CD14-positive monocyte (primary cell): ENCODE results near the gene COL17A1. TPM values are rescaled to one million over a fixed set of nuclear protein-coding genes. Genes with fewer than 3 reads are reported as not detected.

ENCODE experiments used
- DNase-seq, 3 donors: peaks; one replicate each; pipeline ENCODE4 v3.0.0-alpha.2; 2011 to 2022
- H2AFZ ChIP-seq: 2 replicates; pipeline ENCODE4 v1.6.0; 2012; ENCODE audit warnings: mild to moderate bottlenecking, low read depth, low read length, inconsistent platforms; ENCODE audit not compliant: insufficient read depth, poor library complexity, severe bottlenecking
- H3K27ac ChIP-seq, 2 donors: 1 replicate in 1 of 2; 2 replicates in 1 of 2; pipeline ENCODE4 v1.5.1; 2012 to 2013; ENCODE audit warnings: low read length in 2 of 2, control low read depth in 1 of 2, inconsistent platforms in 1 of 2, low read depth in 1 of 2, mild to moderate bottlenecking in 1 of 2
- H3K27me3 ChIP-seq, 2 donors: one replicate each; pipeline versions ENCODE4 v1.6.0 to v1.6.1; 2011 to 2013; ENCODE audit warnings: low read length in 2 of 2; ENCODE audit not compliant: control insufficient read depth in 2 of 2, insufficient read depth in 2 of 2
- H3K36me3 ChIP-seq, 2 donors: replicated peaks in 1 of 2; 1 replicate in 1 of 2; 2 replicates in 1 of 2; pipeline versions ENCODE4 v1.5.1 to v1.6.1; 2012 to 2013; ENCODE audit warnings: low read length in 2 of 2, control low read depth in 1 of 2, inconsistent platforms in 1 of 2, mild to moderate bottlenecking in 1 of 2; ENCODE audit not compliant: insufficient read depth in 2 of 2, control insufficient read depth in 1 of 2
- H3K4me1 ChIP-seq, 2 donors: 1 replicate in 1 of 2; 2 replicates in 1 of 2; pipeline versions ENCODE4 v1.5.1 to v1.6.1; 2012 to 2013; ENCODE audit warnings: low read length in 2 of 2, control low read depth in 1 of 2, inconsistent platforms in 1 of 2, mild to moderate bottlenecking in 1 of 2, moderate library complexity in 1 of 2; ENCODE audit not compliant: insufficient read depth in 2 of 2, control insufficient read depth in 1 of 2
- H3K4me2 ChIP-seq: replicated peaks from 2 replicates; pipeline ENCODE3; 2012; ENCODE audit warnings: low read length, moderate library complexity, mild to moderate bottlenecking; ENCODE audit not compliant: poor library complexity, severe bottlenecking; ENCODE audit errors: extremely low read depth
- H3K4me3 ChIP-seq, 3 experiments: fragments of 200-600 bp in 1 of 3; sonication (generic) in 1 of 3; replicated peaks in 1 of 3; 1 replicate in 2 of 3; 2 replicates in 1 of 3; pipeline ENCODE4 v1.5.1; 2011 to 2013; ENCODE audit warnings: low read length in 3 of 3, mild to moderate bottlenecking in 3 of 3, control low read depth in 2 of 3, low read depth in 2 of 3, inconsistent platforms in 1 of 3, moderate library complexity in 1 of 3
- H3K79me2 ChIP-seq: 2 replicates; pipeline ENCODE4 v1.6.0; 2012; ENCODE audit warnings: mild to moderate bottlenecking, control low read depth, inconsistent platforms, low read length, moderate library complexity; ENCODE audit not compliant: insufficient read depth
- H3K9ac ChIP-seq: 2 replicates; pipeline ENCODE4 v1.6.0; 2017; ENCODE audit warnings: low read length, mild to moderate bottlenecking; ENCODE audit not compliant: insufficient read depth, poor library complexity, severe bottlenecking
- H3K9me3 ChIP-seq, 2 donors: replicated peaks in 1 of 2; 1 replicate in 1 of 2; 2 replicates in 1 of 2; pipeline versions ENCODE4 v1.5.1 to v1.6.1; 2012 to 2013; ENCODE audit warnings: low read length in 2 of 2, control low read depth in 1 of 2; ENCODE audit not compliant: control insufficient read depth in 1 of 2, insufficient read depth in 1 of 2
- H4K20me1 ChIP-seq: 2 replicates; pipeline ENCODE4 v1.6.0; 2012; ENCODE audit warnings: mild to moderate bottlenecking, low read length, control low read depth, moderate library complexity; ENCODE audit not compliant: insufficient read depth
- H3K27ac Mint-ChIP-seq, 7 donors: one replicate each; pipeline ENCODE4 v1.8.0; 2020; ENCODE audit warnings: mild to moderate bottlenecking in 7 of 7, mixed read lengths in 7 of 7, moderate library complexity in 6 of 7, inconsistent platforms in 2 of 7
- H3K27me3 Mint-ChIP-seq, 3 donors: one replicate each; pipeline ENCODE4 v1.8.0; 2021 to 2022; ENCODE audit warnings: low read depth in 3 of 3, mild to moderate bottlenecking in 3 of 3, mixed read lengths in 3 of 3, moderate library complexity in 3 of 3, inconsistent platforms in 1 of 3
- H3K36me3 Mint-ChIP-seq, 2 donors: one replicate each; pipeline ENCODE4 v1.8.0; 2020; ENCODE audit warnings: mixed read lengths in 2 of 2, inconsistent platforms in 1 of 2, mild to moderate bottlenecking in 1 of 2
- H3K4me1 Mint-ChIP-seq: one replicate; pipeline ENCODE4 v1.8.0; 2020; ENCODE audit warnings: mild to moderate bottlenecking, mixed read lengths
- H3K4me3 Mint-ChIP-seq, 2 donors: one replicate each; pipeline ENCODE4 v1.8.0; 2020; ENCODE audit warnings: mild to moderate bottlenecking in 2 of 2, mixed read lengths in 2 of 2, moderate library complexity in 1 of 2
- H3K9me3 Mint-ChIP-seq, 7 donors: one replicate each; pipeline ENCODE4 v1.8.0; 2020 to 2022; ENCODE audit warnings: mixed read lengths in 7 of 7, mild to moderate bottlenecking in 6 of 7, moderate library complexity in 6 of 7, inconsistent platforms in 2 of 7
- WGBS: methylation state at CpG from one replicate; pipeline ENCODE4 v1.1.5; 2013; ENCODE audit warnings: missing lambda C conversion rate; ENCODE audit not compliant: insufficient coverage; 5-methylcytosine and 5-hydroxymethylcytosine counted together
- intact Hi-C, 2 donors: fragments of 100-400 bp; cut with micrococcal nuclease; formaldehyde crosslinking; loops; one replicate each; pipeline versions ENCODE4 v1.15.0 to v1.15.1; 2023
- polyA plus RNA-seq, 3 donors: library from polyadenylated mRNA; depleted of rRNA in 1 of 3; unstranded in 2 of 3; stranded (reverse) in 1 of 3; fragments of 300-500 nt in 2 of 3; fragments of >200 nt in 1 of 3; fragmentation: Illumina TruSeq in 2 of 3; gene quantifications; 1 replicate in 2 of 3; 2 replicates in 1 of 3; pipeline ENCODE4 v1.2.3, GENCODE V29; 2012 to 2021
- TF ChIP-seq, protein P1 (sequence below): fragments of 200-600 bp; IDR thresholded peaks from one replicate; pipeline ENCODE4 v1.8.0; 2022; ENCODE audit warnings: antibody characterized with exemption, mild to moderate bottlenecking

Gene COL17A1
- polyA plus RNA-seq, 3 donors, result not detected

DNA sequence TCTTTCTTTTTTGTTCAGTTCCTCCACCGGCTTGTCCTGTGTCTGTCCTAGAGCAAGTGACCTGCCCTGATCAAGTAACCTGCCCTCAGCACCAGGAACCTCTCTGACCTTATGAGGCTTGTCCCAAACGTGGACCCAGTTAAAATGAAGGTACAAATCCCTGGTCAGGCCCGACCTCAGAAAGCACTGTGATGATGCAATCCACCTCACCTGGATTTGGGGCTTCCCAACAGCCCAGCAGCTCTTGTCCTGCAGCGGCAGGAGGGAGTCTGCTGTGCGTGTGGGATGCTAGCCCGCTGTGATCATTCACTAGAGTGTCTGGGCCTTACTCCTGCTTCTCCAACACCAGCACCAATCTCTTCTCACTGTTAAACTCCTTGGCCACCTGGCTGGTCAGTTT lies 11.2 kb downstream of the COL17A1 start:
- no peaks in the 10 kb centered on the region for H3K79me2 ChIP-seq

DNA sequence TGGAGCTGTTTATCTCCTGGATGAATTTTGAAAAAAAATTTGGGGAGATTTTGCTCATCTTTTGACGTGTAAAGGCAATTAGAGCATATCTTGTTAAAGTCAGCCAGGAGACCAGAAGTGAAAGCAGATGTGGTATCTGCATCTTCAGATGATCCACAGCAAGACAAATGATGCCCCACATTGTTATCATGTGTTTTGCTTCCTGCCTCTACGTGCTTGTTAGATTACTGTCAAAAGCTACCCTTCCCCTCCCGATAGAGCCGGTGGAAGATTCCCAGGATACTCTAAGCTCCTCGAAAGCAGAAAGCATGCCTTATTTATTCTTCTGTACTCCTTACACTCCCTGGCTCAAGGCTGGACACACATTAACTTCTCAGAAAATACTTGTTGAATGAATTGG lies 12.9 kb downstream of the COL17A1 start:
- Histone ChIP-seq H3K9me3 (no peaks in the 10 kb centered on the region), H3K27me3 (no peaks in the 10 kb centered on the region), H3K4me2 (no peak overlapping the region), H3K4me3 (no peak overlapping the region), H2AFZ (no peak overlapping the region), H3K4me1 (no peaks in the 10 kb centered on the region), H3K79me2 (no peaks in the 10 kb centered on the region), H4K20me1 (no peaks in the 10 kb centered on the region), H3K9ac (no peak overlapping the region), H3K36me3 (no peaks in the 10 kb centered on the region), H3K27ac (no peak overlapping the region)
- H3K9me3 Mint-ChIP-seq, result no peaks in the 10 kb centered on the region
- intact Hi-C loops, result loop anchor here in 1 of 2 donors (10.0 kb wide), 1 partner anchor 62 kb away; no protein-coding TSS in a partner anchor
- H3K27me3 Mint-ChIP-seq, result peaks cover 0 to 2% (median 0%) of the 10 kb centered on the region in 3 donors
- no peak overlapping the region for H3K27ac Mint-ChIP-seq
- TF ChIP-seq, protein P1, sequence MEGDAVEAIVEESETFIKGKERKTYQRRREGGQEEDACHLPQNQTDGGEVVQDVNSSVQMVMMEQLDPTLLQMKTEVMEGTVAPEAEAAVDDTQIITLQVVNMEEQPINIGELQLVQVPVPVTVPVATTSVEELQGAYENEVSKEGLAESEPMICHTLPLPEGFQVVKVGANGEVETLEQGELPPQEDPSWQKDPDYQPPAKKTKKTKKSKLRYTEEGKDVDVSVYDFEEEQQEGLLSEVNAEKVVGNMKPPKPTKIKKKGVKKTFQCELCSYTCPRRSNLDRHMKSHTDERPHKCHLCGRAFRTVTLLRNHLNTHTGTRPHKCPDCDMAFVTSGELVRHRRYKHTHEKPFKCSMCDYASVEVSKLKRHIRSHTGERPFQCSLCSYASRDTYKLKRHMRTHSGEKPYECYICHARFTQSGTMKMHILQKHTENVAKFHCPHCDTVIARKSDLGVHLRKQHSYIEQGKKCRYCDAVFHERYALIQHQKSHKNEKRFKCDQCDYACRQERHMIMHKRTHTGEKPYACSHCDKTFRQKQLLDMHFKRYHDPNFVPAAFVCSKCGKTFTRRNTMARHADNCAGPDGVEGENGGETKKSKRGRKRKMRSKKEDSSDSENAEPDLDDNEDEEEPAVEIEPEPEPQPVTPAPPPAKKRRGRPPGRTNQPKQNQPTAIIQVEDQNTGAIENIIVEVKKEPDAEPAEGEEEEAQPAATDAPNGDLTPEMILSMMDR, result no peak
- H3K4me3 Mint-ChIP-seq, result no peak overlapping the region
- DNase-seq, result no peak
- no peaks in the 10 kb centered on the region for H3K36me3 Mint-ChIP-seq
- WGBS, result 78% methylated on average over 4 of the region's 5 CpGs
- no peaks in the 10 kb centered on the region for H3K4me1 Mint-ChIP-seq

More for the DNA sequence above, 11.2 kb downstream of the COL17A1 start:
- H3K36me3 Mint-ChIP-seq, result no peaks in the 10 kb centered on the region
- Histone ChIP-seq H3K9me3 (no peaks in the 10 kb centered on the region), H2AFZ (no peak overlapping the region), H3K9ac (no peak overlapping the region), H4K20me1 (no peaks in the 10 kb centered on the region), H3K4me1 (no peaks in the 10 kb centered on the region), H3K36me3 (no peaks in the 10 kb centered on the region), H3K4me3 (no peak overlapping the region), H3K4me2 (no peak overlapping the region), H3K27me3 (no peaks in the 10 kb centered on the region), H3K27ac (no peak overlapping the region)
- H3K4me3 Mint-ChIP-seq, result no peak overlapping the region
- peaks cover 0 to 3% (median 2%) of the 10 kb centered on the region in 3 donors for H3K27me3 Mint-ChIP-seq
- DNase-seq, result no peak
- intact Hi-C loops, result loop anchor here in 1 of 2 donors (10.0 kb wide), 1 partner anchor 60 kb away; no protein-coding TSS in a partner anchor
- H3K4me1 Mint-ChIP-seq, result no peaks in the 10 kb centered on the region
- TF ChIP-seq, protein P1, result no peak
- H3K27ac Mint-ChIP-seq, result no peak overlapping the region
- no peaks in the 10 kb centered on the region for H3K9me3 Mint-ChIP-seq
- 95% methylated on average over 4 of the region's 6 CpGs for WGBS
